Loucy (cell line): ENCODE measurements around the gene RPRD2.

ENCODE experiments used
- EZH2phosphoT487 ChIP-seq: fragments of 200-600 bp; IDR thresholded peaks from 2 replicates; pipeline ENCODE4 v1.6.1; 2018; ENCODE audit warnings: antibody characterized with exemption, mild to moderate bottlenecking, moderate library complexity, borderline replicate concordance
- TF ChIP-seq, protein P1 (sequence below): fragments of 200-600 bp; sonication (generic); conservative IDR thresholded peaks from 2 replicates; pipeline ENCODE4 v1.5.1; 2014; ENCODE audit warnings: mild to moderate bottlenecking, antibody characterized with exemption, low read length

DNA sequence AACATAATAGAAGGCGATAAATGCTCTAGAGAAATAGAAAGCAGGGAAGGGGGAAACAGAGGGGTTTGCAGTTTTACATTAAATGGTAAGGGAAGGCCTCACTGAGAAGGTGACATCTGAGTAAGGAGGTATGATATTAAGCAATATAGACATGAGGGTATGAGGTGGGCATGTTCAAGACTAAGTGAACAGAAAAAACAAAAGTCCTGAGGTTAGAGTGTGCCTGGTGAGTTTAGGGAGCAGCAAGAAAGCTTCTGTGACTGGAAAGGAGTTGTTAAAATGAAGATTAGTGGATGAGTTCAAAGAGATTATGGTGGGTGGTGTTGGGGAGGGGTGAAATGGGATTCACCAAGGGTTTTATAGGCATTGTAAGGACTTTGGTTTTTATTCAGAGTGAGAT lies 8.6 kb downstream of the RPRD2 start:
- TF ChIP-seq, protein P1, sequence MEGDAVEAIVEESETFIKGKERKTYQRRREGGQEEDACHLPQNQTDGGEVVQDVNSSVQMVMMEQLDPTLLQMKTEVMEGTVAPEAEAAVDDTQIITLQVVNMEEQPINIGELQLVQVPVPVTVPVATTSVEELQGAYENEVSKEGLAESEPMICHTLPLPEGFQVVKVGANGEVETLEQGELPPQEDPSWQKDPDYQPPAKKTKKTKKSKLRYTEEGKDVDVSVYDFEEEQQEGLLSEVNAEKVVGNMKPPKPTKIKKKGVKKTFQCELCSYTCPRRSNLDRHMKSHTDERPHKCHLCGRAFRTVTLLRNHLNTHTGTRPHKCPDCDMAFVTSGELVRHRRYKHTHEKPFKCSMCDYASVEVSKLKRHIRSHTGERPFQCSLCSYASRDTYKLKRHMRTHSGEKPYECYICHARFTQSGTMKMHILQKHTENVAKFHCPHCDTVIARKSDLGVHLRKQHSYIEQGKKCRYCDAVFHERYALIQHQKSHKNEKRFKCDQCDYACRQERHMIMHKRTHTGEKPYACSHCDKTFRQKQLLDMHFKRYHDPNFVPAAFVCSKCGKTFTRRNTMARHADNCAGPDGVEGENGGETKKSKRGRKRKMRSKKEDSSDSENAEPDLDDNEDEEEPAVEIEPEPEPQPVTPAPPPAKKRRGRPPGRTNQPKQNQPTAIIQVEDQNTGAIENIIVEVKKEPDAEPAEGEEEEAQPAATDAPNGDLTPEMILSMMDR = no peak
- TF ChIP-seq EZH2phosphoT487 = no peak
